ENCODE measurements around the gene FLVCR2. TPM values are rescaled to one million over a fixed set of nuclear protein-coding genes. Genes with fewer than 3 reads are reported as not detected.
A peak's percentile ranks its signal among the peaks of the same experiment; 100 is the strongest.

FLVCR2 gene
- total RNA-seq, 1 donor from 2014 or later = 3.4 TPM

- Histone ChIP-seq H3K27me3 (no peaks in the 10 kb centered on the region), H3K27ac (no peak overlapping the region), H3K4me3 (no peak overlapping the region), H3K36me3 (no peaks in the 10 kb centered on the region), H3K4me1 (no peaks in the 10 kb centered on the region), H3K9me3 (no peaks in the 10 kb centered on the region)
- no peak for TF ChIP-seq CTCF (IDR thresholded peaks at IDR 0.05)
- intact Hi-C loops (cut with DNase I) = no loop called here
- peak in 1 of 2 donors; percentile 69 for DNase-seq (ENCODE audit: low spot score in 2 of 2)
Observed at GRCh38 chr14:75559451-75560222, 18.8 kb upstream of the FLVCR2 start.

- TF ChIP-seq CTCF (IDR thresholded peaks at IDR 0.05) = peak; percentile 53 to 78 (median 54)
- H3K4me3 ChIP-seq = no peak overlapping the region
- no peaks in the 10 kb centered on the region for H3K27me3 ChIP-seq
- peak in 1 of 2 donors; percentile 68 for DNase-seq (ENCODE audit: low spot score in 2 of 2)
- H3K27ac ChIP-seq = no peak overlapping the region
- no peaks in the 10 kb centered on the region for H3K4me1 ChIP-seq
- no peaks in the 10 kb centered on the region for H3K36me3 ChIP-seq
- no peaks in the 10 kb centered on the region for H3K9me3 ChIP-seq
- intact Hi-C loops (cut with DNase I) = no loop called here
Observed at GRCh38 chr14:75561013-75561432, 17.4 kb upstream of the FLVCR2 start.

- Histone ChIP-seq H3K27ac (no peak overlapping the region), H3K9me3 (no peaks in the 10 kb centered on the region), H3K27me3 (no peaks in the 10 kb centered on the region), H3K36me3 (no peaks in the 10 kb centered on the region), H3K4me1 (no peaks in the 10 kb centered on the region), H3K4me3 (no peak overlapping the region)
- no peak for DNase-seq (ENCODE audit: low spot score in 2 of 2)
- no peak for TF ChIP-seq CTCF (IDR thresholded peaks at IDR 0.05)
- intact Hi-C loops (cut with DNase I) = no loop called here
Observed at GRCh38 chr14:75562089-75562488, 16.3 kb upstream of the FLVCR2 start.

GRCh38 chr14:75562489-75562888 is 15.9 kb upstream of the FLVCR2 start:
- Histone ChIP-seq H3K4me3 (no peak overlapping the region), H3K4me1 (no peaks in the 10 kb centered on the region), H3K27me3 (no peaks in the 10 kb centered on the region), H3K36me3 (no peaks in the 10 kb centered on the region), H3K9me3 (no peaks in the 10 kb centered on the region), H3K27ac (no peak overlapping the region)
- intact Hi-C loops (cut with DNase I) = no loop called here
- TF ChIP-seq CTCF (IDR thresholded peaks at IDR 0.05) = no peak
- no peak for DNase-seq (ENCODE audit: low spot score in 2 of 2)

GRCh38 chr14:75563931-75564330 is 14.5 kb upstream of the FLVCR2 start:
- H3K27ac ChIP-seq = no peak overlapping the region
- no peak for DNase-seq (ENCODE audit: low spot score in 2 of 2)
- no peaks in the 10 kb centered on the region for H3K27me3 ChIP-seq
- no peak for TF ChIP-seq CTCF (IDR thresholded peaks at IDR 0.05)
- no peaks in the 10 kb centered on the region for H3K9me3 ChIP-seq
- no peak overlapping the region for H3K4me3 ChIP-seq
- H3K4me1 ChIP-seq = no peaks in the 10 kb centered on the region
- intact Hi-C loops (cut with DNase I) = no loop called here
- no peaks in the 10 kb centered on the region for H3K36me3 ChIP-seq
